HTERT RPE-1 (cell line): ENCODE measurements around the gene VPS13D.
"Not testable (repeated sequence)": the region's sequence is repeated elsewhere in the genome, so short reads cannot be mapped to it uniquely, and the experiment has no call there.

Experiments used
- in situ Hi-C: fragments of 300-500 bp; cut with MboI; formaldehyde crosslinking; loops from 4 replicates; pipeline ENCODE4 v1.14.3; 2020; ENCODE audit warnings: low sequenced_read_pairs

VPS13D gene

DNA sequence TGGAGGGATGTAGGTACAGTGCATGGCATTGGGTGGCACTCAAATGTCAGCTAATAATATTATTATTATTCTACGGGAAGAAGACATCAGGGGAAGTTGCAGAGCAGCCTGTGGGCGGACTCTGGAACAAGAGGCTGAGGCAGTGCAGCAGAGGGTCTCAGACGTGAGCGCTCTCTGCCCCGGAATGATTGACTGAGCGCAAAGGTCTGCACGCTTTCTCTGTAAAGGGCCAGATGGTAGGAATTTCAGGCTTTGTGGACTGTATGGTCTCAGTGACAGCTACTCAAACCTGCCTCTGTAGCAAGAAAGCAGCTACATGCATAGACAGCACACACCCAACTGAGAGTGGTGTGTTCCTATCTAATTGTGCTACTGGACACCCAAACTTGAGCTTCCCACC, 29.6 kb upstream of the VPS13D start:
- in situ Hi-C loops = no loop called here

DNA sequence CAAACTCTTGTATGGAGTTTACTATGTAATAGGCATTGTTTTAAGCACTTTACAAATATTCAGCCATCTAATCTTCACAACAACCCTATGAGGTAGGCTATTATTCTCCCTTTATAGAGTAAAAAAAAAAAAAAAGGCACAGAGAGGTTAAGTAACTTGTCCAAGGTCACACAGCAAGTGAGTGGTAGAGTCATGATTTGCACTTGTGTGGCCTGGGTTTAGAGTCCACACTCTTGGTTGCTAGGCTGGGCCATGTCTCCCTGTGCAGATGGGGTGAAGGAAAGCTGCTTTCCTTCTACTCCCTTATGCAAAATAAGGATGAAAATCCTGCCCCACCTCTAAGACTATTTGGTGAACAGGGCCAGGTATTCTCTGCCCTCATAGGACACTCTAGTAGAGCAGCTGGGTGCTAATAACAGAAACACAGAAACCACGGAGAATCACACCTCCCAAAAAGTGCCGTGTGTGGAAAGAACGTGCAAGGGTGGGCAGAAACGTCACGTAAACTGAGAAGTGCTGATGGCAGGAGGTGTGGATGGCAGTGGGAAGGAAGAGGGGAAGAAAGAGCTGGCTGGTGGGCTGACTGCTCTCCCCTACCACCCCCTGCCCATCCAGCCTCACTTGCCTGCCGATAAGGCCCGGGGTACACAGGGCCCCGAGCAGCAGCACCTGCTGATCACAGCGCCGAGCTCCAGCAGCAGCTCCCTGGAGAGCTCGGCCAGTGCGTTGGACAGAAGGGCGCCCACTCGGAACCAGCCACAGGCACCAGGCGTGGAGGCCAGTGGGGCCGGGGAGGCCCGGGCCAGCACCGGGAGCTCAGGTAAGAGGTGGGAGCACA, 28.3 kb upstream of the VPS13D start:
- in situ Hi-C loops = no loop called here

DNA sequence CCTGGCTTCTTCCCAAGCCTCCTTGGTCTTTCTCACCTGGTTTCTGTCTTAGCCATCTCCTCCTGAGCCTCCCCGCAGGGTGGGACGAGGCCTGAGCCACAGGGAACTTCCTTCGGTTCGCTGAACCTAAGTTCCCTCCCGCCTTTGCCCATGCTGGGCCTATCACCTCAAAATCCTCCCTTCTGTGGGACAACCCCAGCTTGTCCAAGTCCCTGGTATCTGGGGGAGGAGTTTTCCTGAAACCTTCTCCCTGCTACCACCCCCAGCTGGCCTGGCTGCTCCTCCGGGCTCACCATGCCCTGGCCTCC, 27.7 kb upstream of the VPS13D start:
- in situ Hi-C loops = no loop called here

DNA sequence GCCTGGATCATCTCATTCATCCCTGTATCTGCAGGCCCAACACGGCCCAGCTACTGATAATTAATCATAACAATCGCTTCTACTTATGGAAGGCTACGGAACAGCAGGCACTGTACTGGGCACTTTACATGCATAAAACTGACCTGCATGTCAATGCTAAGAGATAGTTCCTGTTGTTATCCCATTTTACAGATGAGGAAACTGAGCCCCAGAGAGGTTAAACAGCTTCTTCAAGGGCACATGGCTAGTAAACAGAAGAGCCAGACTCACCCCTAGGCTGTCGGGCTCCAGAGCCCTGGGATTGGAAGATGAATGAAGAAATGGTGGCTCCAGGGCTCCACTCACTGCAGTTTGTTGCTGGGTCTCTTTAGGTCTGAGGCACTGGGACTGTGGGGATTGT, 27.3 kb upstream of the VPS13D start:
- in situ Hi-C loops = no loop called here

DNA sequence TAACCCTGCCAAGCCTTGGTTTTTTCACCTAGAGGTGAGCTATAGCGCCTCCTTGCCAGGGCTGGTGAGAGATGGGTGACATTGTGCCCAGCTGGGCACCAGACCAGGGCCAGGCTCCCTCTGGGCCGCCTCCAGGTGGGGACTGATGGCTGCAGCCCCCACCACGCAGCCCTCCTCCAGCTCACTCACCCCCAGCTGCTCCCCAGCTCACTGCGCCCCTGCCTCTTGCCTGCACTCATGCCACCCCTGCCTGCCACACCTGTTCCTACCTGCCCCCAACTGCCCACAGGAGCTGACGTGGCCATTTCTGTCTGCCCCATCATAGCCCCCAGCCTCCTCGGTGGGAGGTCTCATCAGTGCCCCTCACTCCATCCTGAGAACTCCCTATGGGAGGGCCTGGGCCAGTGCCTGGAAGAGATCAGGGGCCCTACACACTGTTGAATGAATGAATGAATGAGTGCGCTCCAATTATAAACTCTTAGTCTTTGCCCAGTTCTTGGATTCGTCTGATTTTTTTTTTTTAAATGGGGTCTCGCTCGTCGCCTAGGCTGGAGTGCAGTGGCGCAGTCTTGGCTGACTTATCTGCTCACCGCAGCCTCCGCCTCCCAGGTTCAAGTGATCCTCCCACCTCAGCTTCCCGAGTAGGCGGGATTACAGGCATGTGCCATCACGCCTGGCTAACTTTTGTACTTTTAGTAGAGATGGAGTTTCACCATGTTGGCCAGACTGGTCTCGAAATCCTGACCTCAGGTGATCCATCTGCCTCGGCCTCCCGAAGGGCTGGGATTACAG, 26.4 kb upstream of the VPS13D start:
- in situ Hi-C loops = no loop called here

DNA sequence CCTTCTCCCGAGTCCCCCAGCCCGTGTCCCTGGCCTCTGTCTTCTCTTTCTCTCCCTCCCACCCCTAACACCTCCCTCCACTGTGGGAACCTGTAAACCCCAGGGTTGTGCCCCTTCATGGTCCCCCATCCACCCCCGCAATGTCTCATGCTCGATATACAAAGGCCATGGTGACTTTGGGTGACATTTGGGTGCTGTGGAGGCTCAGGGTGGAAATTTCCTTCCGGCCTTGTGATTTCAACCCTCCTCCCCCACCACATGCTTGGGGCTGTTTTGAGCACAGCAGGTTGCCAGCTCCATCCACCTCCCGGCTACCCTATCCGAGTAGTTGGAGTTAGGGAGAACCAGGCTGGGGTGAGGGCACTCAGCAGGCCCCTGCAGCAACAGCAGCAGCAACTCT, 25.7 kb upstream of the VPS13D start:
- in situ Hi-C loops = no loop called here

DNA sequence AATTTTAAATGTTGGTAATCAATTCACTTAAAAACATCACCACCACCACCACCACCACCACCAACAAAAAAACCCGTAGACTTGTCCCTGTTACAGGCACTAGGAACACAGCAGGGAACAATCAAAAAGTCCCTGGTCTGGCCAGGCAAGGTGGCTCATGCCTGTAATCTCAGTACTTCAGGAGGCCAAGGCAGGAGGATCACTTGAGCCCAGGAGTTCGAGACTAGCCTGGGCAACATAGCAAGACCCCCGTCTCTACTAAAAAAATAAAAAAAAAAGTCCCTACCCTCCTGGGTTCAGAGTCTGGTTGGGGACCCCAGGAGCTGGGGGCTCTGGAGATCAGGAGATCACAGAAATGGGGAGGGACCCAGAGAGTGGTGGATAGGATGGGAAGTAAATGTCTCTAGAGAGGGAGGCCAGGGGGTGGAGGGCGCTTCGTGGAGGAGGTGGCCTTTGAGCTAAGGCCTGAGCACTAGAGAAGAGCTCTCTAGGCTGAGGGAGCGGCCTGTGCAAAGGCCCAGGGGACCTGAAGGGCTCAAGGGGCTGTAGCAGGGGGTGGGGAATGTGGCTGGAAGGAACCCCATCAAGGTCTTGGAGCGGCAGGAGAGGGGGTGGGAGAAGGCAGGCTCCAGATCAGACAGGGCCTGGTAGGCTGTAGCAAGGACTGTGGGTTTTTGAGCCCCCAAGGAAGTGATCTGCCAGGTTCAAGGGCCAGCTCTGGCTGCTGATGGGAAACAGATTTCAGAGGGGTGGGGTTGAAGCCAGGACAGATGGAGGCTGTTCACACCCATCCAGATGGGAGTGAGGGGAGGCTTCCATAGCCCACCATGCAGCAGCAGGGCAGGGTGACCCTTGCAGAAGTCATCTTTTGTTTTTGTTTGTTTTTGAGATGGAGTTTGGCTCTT, 24.8 kb upstream of the VPS13D start:
- in situ Hi-C loops = no loop called here

DNA sequence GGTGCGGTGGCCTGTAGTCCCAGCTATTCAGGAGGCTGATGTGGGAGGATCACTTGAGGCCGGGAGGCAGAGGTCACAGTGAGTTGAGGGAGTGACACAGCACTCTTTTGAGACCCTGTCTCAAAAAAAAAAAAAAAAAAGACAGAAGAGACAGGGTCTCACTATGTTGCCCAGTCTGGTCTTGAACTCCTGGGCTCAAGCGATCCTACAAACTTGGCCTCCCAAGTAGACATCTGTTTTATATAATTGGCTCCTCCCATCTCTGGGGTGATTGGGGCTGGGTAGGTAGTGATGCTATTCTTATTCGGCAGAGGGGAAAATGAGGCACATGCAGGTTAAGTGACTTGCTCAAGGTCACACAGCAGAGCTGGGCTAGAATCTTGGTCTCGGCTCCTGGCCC, 23.6 kb upstream of the VPS13D start:
- in situ Hi-C loops = no loop called here

DNA sequence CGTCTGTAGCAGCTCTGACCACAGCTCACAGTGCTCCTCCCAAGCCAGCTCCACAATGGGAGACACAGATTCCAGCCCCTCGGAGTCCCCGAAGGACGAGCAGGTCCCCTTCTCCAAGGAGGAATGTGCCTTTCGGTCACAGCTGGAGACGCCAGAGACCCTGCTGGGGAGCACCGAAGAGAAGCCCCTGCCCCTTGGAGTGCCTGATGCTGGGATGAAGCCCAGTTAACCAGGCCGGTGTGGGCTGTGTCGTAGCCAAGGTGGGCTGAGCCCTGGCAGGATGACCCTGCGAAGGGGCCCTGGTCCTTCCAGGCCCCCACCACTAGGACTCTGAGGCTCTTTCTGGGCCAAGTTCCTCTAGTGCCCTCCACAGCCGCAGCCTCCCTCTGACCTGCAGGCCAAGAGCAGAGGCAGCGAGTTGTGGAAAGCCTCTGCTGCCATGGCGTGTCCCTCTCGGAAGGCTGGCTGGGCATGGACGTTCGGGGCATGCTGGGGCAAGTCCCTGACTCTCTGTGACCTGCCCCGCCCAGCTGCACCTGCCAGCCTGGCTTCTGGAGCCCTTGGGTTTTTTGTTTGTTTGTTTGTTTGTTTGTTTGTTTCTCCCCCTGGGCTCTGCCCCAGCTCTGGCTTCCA, 22.9 kb upstream of the VPS13D start:
- in situ Hi-C loops = no loop called here

DNA sequence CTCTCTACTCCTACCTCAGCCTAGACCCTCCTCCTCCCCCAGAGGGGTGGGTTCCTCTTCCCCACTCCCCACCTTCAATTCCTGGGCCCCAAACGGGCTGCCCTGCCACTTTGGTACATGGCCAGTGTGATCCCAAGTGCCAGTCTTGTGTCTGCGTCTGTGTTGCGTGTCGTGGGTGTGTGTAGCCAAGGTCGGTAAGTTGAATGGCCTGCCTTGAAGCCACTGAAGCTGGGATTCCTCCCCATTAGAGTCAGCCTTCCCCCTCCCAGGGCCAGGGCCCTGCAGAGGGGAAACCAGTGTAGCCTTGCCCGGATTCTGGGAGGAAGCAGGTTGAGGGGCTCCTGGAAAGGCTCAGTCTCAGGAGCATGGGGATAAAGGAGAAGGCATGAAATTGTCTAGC, 21.6 kb upstream of the VPS13D start:
- in situ Hi-C loops = no loop called here

DNA sequence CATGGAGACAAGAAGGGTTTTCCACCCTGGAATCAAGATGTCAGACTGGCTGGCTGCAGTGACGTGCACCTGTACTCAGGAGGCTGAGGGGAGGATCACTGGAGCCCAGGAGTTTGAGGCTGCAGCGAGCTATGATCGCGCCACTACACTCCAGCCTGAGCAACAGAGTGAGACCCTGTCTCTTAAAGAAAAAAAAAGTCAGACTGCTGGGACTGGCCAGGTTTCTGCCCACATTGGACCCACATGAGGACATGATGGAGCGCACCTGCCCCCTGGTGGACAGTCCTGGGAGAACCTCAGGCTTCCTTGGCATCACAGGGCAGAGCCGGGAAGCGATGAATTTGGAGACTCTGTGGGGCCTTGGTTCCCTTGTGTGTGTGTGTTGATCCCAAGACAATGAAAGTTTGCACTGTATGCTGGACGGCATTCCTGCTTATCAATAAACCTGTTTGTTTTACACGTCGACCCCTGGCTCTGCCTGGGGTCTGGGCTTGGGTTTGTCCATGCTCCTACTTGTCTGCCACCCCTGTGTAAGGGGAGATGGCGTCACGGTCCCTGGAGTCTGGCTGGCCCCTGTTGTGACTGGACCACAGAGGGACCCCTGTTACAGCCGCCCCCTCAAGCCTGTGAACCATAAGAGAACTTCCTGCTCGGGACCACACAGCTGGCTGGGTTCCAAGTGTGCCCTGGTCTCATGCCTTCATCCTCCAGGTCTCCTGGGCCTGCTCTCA, 20.9 kb upstream of the VPS13D start:
- in situ Hi-C loops = no loop called here

DNA sequence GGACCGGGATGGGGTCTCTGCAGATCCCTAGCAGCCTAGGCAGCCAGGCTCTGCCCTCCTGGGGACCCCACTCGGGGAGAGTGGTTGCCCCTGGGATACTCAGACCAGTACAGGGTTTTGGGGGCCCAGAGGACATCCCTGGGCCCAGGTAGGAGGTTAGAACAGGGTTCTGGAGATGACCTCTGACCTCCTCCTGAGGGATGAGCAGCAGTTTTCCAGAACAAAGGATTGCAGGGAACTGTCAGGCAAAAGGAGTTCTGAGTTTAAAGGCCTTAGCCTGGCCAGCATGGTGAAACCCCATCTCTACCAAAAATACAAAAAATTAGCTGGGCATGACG, 20.4 kb upstream of the VPS13D start:
- in situ Hi-C loops = no loop called here

DNA sequence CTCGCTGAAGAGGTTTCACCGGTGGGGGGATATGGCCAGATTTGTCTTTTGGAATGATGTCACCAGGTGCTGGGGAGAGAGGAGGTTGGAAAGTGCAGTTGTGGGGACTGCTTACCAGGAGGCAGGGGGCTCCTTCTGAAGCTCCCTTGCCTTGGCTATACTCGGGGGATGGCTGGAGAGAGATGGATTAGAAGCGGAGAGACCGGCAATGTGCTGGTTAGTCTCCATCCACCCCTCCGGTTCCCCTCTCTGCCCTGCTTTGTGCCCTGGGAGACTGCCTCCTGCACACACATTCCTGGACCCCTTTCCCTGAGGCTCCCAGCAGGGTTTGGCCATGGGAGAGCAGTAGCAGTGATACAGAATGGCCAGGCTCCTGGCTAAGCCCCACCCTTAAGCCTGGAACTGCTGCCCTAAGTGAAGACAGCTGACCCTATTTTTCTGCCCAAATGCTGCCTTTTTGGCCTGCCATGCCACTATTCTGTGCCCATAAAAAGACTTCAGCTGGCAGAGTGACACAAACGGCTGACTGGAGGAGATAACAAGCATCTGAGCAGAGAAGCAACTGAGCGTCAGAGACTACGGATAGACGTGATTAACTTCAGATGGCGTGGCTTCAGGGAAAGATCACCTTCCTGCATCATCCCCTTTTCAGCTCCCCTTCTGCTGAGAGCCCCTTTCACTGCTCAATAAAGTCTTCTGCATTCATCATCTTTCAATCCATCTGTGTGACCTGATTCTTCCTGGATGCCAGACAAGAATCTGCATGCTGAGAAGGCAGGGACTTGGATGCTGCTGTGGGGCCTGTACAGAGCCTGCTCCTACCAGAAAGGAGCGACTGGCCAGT, 14.5 kb upstream of the VPS13D start:
- in situ Hi-C loops = no loop called here

DNA sequence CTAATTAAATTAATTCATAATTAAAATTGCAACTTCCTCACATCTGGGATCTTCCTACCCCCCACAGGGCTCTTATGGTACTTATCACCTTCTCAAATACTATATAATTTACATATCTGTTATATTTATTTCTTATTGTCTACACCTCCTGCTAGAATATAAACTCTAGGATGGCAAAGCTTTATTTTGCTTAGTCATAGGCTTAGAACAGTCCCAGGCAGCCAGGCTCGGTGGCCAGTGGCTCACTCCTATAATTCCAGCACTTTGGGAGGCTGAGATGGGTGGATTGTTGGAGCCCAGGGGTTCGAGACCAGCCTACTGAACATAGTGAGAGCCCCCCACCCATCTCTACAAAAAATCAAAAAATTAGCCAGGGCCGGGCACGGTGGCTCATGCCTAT, 10.0 kb upstream of the VPS13D start:
- in situ Hi-C loops = no loop called here

DNA sequence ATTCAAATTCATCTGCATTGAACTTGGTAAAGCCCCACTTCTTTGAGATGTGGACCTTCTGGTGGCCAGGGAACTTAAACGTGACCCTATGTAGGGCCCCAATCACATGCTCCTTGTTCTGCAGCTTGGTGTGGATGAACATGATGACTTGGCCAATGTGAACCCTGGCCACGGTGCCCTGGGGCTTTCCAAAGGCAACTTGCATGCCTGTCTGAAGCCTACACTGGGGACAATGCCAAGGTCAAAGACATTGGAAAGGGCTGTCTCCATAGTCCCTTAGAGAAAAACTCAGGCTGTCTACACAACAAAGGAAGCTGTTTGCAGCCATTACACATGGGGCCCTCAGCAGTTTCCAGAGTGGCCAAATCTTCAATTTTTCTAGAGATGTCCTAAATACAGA, 8.9 kb upstream of the VPS13D start:
- in situ Hi-C loops = no loop called here

DNA sequence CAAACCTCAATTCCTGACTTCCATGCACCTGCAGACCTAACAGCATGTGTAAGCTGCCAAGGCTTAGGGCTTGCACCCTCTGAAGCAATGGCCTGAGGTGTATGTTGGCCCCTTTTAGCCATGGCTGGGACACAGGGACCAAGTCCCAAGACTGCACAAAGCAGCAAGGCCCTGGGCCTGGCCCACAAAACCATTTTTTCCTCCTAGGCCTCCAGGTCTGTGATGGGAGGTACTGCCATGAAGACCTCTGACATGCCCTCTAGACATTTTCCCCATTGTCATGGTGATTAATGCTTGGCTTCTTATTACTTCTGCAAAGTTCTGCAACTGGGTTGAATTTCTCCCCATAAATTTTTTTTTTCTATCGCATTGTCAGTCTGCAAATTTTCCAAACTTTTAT, 7.1 kb upstream of the VPS13D start:
- in situ Hi-C loops = not testable (repeated sequence)

DNA sequence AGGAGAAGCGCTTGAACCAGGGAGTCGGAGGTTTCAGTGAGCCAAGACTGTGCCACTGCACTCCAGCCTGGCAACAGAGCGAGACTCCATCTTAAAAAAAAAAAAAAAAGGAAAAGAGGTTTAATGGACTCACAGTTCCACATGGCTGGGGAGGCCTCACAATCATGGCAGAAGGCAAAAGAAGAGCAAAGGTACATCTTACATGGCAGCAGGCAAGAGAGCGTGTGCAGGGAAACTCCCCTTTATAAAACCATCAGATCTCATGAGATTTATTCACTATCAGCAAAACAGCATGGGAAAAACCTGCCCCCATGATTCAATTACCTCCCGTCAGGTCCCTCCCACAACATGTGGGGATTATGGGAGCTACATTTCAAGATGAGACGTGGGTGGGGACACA, 5.7 kb upstream of the VPS13D start:
- in situ Hi-C loops = not testable (repeated sequence)

DNA sequence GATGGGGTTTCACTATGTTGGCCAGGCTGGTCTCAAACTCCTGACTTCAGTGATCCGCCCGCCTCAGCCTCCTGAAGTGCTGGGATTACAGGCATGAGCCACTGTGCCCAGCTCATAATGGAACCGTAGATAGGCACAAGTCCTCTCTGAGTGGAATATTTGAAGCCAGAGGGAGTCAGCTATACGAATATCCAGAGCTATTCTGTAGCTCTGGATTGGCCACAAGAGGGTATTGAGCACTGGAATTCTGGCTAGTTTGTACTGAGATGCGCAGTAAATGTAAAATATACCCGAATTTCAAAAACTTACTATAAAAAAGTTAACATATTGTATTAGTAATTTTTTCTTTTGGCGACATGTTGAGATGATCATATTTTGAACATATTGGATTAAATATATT, 851 bp upstream of the VPS13D start:
- in situ Hi-C loops = no loop called here

DNA sequence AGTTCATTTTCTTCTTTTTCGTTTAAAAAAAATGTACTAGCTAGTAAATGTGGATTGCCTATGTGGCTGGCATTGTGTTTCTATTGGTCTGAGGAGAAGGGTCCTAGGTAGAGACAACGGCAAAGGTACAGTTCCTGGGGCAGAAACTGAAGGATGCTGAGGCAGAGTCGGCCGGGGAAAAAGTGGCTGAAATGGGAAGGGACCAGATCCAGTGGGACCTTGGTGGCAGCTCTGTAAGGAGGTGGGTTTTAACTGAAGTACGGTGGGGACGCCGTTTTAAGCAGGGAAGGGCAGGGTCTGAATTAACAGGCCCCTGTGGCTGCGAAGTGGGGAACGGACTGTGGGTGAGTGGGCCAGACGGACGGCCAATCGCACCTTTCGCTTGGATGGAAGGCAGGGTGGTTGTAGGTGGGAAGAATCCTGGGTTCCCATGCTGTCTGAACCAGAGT, 420 bp upstream of the VPS13D start:
- in situ Hi-C loops = no loop called here
